SU-DHL-6 (cell line): ENCODE results near the gene CC2D1A.

Source experiments
- H2AFZ ChIP-seq: fragments of 200-600 bp; sonication (generic); 2 replicates; pipeline ENCODE4 v1.6.1; 2014; ENCODE audit warnings: low read depth, mild to moderate bottlenecking, moderate library complexity, mixed read lengths, antibody characterized with exemption, low read length; ENCODE audit not compliant: severe bottlenecking
- H3F3A ChIP-seq: fragments of 200-600 bp; shearing (Covaris generic); 2 replicates; pipeline ENCODE4 v1.6.0; 2016; ENCODE audit warnings: antibody characterized with exemption, mild to moderate bottlenecking; ENCODE audit not compliant: insufficient read depth
- H3K27ac ChIP-seq: fragments of 200-600 bp; sonication (generic); 2 replicates; pipeline ENCODE4 v1.5.1; 2016; ENCODE audit warnings: low read depth, mild to moderate bottlenecking, low read length, moderate library complexity, mixed read lengths
- H3K27me3 ChIP-seq: fragments of 200-600 bp; sonication (generic), shearing (Covaris generic); 2 replicates; pipeline ENCODE4 v1.6.0; 2014; ENCODE audit warnings: mild to moderate bottlenecking, low read length
- H3K36me3 ChIP-seq: fragments of 200-600 bp; sonication (generic); 2 replicates; pipeline ENCODE4 v1.6.1; 2014; ENCODE audit warnings: mild to moderate bottlenecking, low read length, mixed read lengths
- H3K4me2 ChIP-seq: fragments of 300-600, 200-600 bp; shearing (Covaris generic), sonication (generic); 2 replicates; pipeline ENCODE4 v1.6.0; 2014; ENCODE audit warnings: low read length, low read depth, mild to moderate bottlenecking; ENCODE audit not compliant: poor library complexity, severe bottlenecking
- H3K4me3 ChIP-seq: fragments of 200-600 bp; sonication (generic); 2 replicates; pipeline ENCODE4 v1.5.1; 2014; ENCODE audit warnings: antibody characterized with exemption, low read length, mild to moderate bottlenecking, mixed read lengths; ENCODE audit not compliant: insufficient read depth, poor library complexity, severe bottlenecking
- H3K79me2 ChIP-seq: fragments of 200-600 bp; sonication (generic); 2 replicates; pipeline ENCODE4 v1.6.1; 2014; ENCODE audit warnings: mild to moderate bottlenecking, low read length, moderate library complexity; ENCODE audit not compliant: insufficient read depth
- H3K9ac ChIP-seq: fragments of 200-600 bp; sonication (generic); 2 replicates; pipeline ENCODE4 v1.7.0; 2014; ENCODE audit warnings: mild to moderate bottlenecking, low read length
- H3K9me2 ChIP-seq: fragments of 200-600 bp; sonication (generic); replicated peaks from 2 replicates; pipeline ENCODE4 v1.6.1; 2014; ENCODE audit warnings: low read length; ENCODE audit not compliant: insufficient read depth
- H3K9me3 ChIP-seq: fragments of 200-600 bp; sonication (generic); 2 replicates; pipeline ENCODE4 v1.6.1; 2014; ENCODE audit warnings: low read length, mixed read lengths; ENCODE audit not compliant: insufficient read depth
- H4K20me1 ChIP-seq: fragments of 200-600 bp; sonication (generic); 2 replicates; pipeline ENCODE4 v1.6.1; 2014; ENCODE audit warnings: low read depth, mild to moderate bottlenecking, antibody characterized with exemption, low read length, moderate library complexity, mixed read lengths
- EZH2phosphoT487 ChIP-seq: fragments of 200-600 bp; sonication (generic), shearing (Covaris generic); conservative IDR thresholded peaks from 2 replicates; pipeline ENCODE4 v1.6.1; 2018; ENCODE audit warnings: mild to moderate bottlenecking, antibody characterized with exemption, low read length, moderate library complexity, mixed read lengths
- TF ChIP-seq, protein P1 (sequence below): fragments of 200-600 bp; sonication (generic); IDR thresholded peaks from one replicate; pipeline ENCODE4 v1.5.1; 2017; ENCODE audit warnings: antibody characterized with exemption, mild to moderate bottlenecking, low read length, moderate library complexity; ENCODE audit not compliant: insufficient read depth, poor library complexity, severe bottlenecking

CC2D1A gene

DNA sequence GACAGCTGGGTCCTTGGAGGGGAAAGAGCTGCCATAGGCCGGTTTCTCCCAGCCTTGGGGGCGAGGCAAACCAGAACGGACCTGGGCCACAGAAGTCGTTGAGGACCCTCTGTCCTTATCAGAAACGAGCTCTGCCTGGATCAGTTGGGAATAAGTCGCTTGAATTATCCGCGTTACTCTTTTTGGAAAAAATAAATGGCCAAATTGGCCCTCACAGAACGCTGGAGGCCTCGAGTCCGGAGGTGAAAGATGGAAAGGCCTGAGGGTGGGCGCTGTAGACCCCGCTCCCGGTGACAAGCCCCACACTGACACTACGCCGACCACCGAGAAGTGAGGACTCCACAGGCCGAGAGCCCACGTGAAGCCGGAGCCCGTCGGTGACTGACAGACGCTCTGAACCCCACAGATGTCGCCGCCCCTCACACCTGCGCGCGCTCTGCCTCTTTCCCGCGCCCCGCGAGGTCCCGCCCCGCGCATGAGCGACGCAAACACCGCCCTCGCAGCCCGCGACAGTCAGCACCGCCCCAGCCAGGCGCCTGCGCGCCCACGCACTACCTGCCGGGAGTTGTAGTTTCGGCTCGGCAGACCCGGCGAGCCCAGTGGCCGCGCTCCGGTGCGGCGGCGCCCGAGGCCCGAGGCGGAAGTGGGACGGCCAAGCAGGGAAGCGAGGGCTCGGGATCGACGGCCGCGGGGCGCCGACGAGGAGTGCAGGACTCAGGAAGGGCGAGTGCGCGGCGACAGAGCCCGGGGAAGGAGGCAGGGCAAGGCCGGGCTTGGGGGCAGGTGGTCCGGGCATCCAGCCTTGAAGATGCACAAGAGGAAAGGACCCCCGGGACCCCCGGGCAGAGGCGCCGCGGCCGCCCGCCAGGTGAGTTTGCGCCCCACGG is at the start of gene CC2D1A, which contains the start of gene BRME1:
Gene CC2D1A (plus strand): TSS at position 568 of the 887 bp plus-strand sequence. CDS start 241 bp downstream, at position 809.
Gene BRME1 (minus strand): TSS at position 484 of the 887 bp plus-strand sequence. CDS start 1,225 bp downstream, outside the sequence.
- Histone ChIP-seq H3K9me3 (no peaks in the 10 kb centered on the region), H3K4me2 (peak within 1 kb of the TSS; percentile 54), H3F3A (0 out of 2 replicates have a peak, but pooled peaks cover 3% of the 10 kb centered on the region), H3K27ac (peak within 1 kb of the TSS; percentile 24; the same call in 1 of the 2 replicates), H3K9ac (peak within 1 kb of the TSS; percentile 74), H3K79me2 (peaks cover 4% of the 10 kb centered on the region), H3K36me3 (no peaks in the 10 kb centered on the region), H3K4me3 (peak within 1 kb of the TSS; percentile 74), H3K9me2 (no peaks in the 10 kb centered on the region), H3K27me3 (no peaks in the 10 kb centered on the region), H2AFZ (peak within 1 kb of the TSS; percentile 66), H4K20me1 (no peaks in the 10 kb centered on the region)
- TF ChIP-seq EZH2phosphoT487: no peak
- TF ChIP-seq, protein P1, sequence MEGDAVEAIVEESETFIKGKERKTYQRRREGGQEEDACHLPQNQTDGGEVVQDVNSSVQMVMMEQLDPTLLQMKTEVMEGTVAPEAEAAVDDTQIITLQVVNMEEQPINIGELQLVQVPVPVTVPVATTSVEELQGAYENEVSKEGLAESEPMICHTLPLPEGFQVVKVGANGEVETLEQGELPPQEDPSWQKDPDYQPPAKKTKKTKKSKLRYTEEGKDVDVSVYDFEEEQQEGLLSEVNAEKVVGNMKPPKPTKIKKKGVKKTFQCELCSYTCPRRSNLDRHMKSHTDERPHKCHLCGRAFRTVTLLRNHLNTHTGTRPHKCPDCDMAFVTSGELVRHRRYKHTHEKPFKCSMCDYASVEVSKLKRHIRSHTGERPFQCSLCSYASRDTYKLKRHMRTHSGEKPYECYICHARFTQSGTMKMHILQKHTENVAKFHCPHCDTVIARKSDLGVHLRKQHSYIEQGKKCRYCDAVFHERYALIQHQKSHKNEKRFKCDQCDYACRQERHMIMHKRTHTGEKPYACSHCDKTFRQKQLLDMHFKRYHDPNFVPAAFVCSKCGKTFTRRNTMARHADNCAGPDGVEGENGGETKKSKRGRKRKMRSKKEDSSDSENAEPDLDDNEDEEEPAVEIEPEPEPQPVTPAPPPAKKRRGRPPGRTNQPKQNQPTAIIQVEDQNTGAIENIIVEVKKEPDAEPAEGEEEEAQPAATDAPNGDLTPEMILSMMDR: no peak

DNA sequence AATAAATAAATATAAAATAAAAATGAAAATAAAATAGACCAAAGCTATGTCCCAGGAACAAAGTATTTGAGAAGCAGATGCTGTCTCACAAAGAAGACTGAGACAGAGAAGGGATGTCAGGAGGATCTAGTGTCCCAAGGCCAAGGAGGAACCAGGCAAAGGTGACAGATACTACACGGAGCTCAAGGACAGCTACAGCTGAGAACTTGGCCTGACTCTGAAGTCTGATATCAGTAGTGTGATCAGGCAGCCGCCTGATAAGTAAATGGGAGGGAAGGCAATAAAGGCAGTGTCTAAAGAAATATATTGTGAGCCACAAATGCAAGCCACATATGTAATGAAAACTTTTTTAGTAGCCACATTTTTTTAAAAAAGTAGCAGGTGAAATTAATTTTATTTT is 49.5 kb upstream of the CC2D1A start:
- Histone ChIP-seq H3K4me3 (no peak overlapping the region), H3K36me3 (no peaks in the 10 kb centered on the region), H3K4me2 (no peak overlapping the region), H3K9me3 (no peaks in the 10 kb centered on the region), H3K79me2 (no peaks in the 10 kb centered on the region), H3K9me2 (no peaks in the 10 kb centered on the region), H3K27ac (no peak overlapping the region), H4K20me1 (no peaks in the 10 kb centered on the region), H3K9ac (no peak overlapping the region), H3K27me3 (no peaks in the 10 kb centered on the region), H2AFZ (no peak overlapping the region), H3F3A (no peaks in the 10 kb centered on the region)
- TF ChIP-seq EZH2phosphoT487: no peak
- TF ChIP-seq, protein P1: no peak

DNA sequence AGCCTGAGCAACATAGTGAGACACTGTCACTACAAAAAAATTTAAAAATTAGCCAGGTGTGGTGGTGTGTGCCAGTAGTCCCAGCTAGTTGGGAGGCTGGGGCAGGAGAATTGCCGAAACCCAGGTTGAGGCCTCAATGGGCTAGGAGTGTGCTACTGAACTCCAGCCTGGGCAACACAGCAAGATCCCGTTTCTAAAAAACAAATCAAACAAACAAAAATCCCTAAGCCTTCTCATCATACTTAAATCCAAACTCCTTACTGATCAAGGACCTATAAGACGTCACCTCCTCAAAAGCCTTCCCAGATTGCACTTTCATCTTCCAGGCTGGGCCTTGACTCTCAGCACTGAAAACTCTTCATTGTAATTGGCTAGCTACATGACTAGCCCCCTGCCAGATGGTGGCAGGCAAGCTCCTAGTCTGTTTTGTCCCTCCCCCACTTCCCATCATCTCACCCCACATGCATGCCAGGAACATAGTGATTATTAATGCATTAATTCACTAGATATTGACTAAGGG is 46.6 kb upstream of the CC2D1A start:
- Histone ChIP-seq H3K27ac (no peak overlapping the region), H3K4me2 (no peak overlapping the region), H3K4me3 (no peak overlapping the region), H4K20me1 (no peaks in the 10 kb centered on the region), H3K9me2 (no peaks in the 10 kb centered on the region), H3K79me2 (no peaks in the 10 kb centered on the region), H3K27me3 (no peaks in the 10 kb centered on the region), H3K36me3 (no peaks in the 10 kb centered on the region), H2AFZ (no peak overlapping the region), H3F3A (no peaks in the 10 kb centered on the region), H3K9ac (no peak overlapping the region), H3K9me3 (no peaks in the 10 kb centered on the region)
- TF ChIP-seq, protein P1: no peak
